Small intestine (tissue), 7 donors: ENCODE results near the gene RAD51B. TPM values are rescaled to one million over a fixed set of nuclear protein-coding genes. Genes with fewer than 3 reads are reported as not detected.
"Not testable (repeated sequence)": the region's sequence is repeated elsewhere in the genome, so short reads cannot be mapped to it uniquely, and the experiment has no call there.

Source experiments
- DNase-seq, 2 donors: peaks; one replicate each; pipeline versions ENCODE4 v3.0.0 to v3.0.0-alpha.2; 2013
- FAIRE-seq: peaks from 2 replicates; lab custom pipeline; 2012; peaks lifted over from hg19 to GRCh38; lab: Jason Lieb, UNC
- H3K27ac ChIP-seq, 3 donors: one replicate each; pipeline ENCODE4 v1.5.1; 2013; ENCODE audit warnings: low read length in 2 of 3, mild to moderate bottlenecking in 2 of 3, control low read depth in 1 of 3, inconsistent platforms in 1 of 3, low read depth in 1 of 3, moderate library complexity in 1 of 3
- H3K27me3 ChIP-seq, 3 donors: one replicate each; pipeline ENCODE4 v1.6.1; 2013; ENCODE audit warnings: low read length in 3 of 3, inconsistent platforms in 1 of 3; ENCODE audit not compliant: control insufficient read depth in 3 of 3, insufficient read depth in 3 of 3
- H3K36me3 ChIP-seq, 3 donors: one replicate each; pipeline ENCODE4 v1.6.1; 2013; ENCODE audit warnings: low read length in 3 of 3, inconsistent platforms in 1 of 3, low read depth in 1 of 3, mild to moderate bottlenecking in 1 of 3, moderate library complexity in 1 of 3; ENCODE audit not compliant: control insufficient read depth in 3 of 3, insufficient read depth in 2 of 3
- H3K4me1 ChIP-seq, 3 donors: one replicate each; pipeline ENCODE4 v1.6.1; 2013; ENCODE audit warnings: low read length in 2 of 3, inconsistent platforms in 1 of 3, low read depth in 1 of 3, mild to moderate bottlenecking in 1 of 3, moderate library complexity in 1 of 3; ENCODE audit not compliant: control insufficient read depth in 3 of 3, insufficient read depth in 2 of 3
- H3K4me3 ChIP-seq, 3 donors: one replicate each; pipeline ENCODE4 v1.5.1; 2013; ENCODE audit warnings: low read length in 3 of 3, control low read depth in 1 of 3, inconsistent platforms in 1 of 3, low read depth in 1 of 3, mild to moderate bottlenecking in 1 of 3, moderate library complexity in 1 of 3
- H3K9me3 ChIP-seq, 2 donors: one replicate each; pipeline ENCODE4 v1.6.1; 2013; ENCODE audit warnings: low read depth in 1 of 2, low read length in 1 of 2; ENCODE audit not compliant: control insufficient read depth in 2 of 2, insufficient read depth in 1 of 2
- WGBS, 3 donors: extraction: QIAGEN DNeasy Blood & Tissue Kit; methylation state at CpG; one replicate each; pipeline ENCODE4 v1.1.7; 2013; 5-methylcytosine and 5-hydroxymethylcytosine counted together
- polyA plus RNA-seq, 4 donors: library from polyadenylated mRNA; stranded (reverse) in 3 of 4; unstranded in 1 of 4; fragments of 200-250 nt in 3 of 4; fragments of 120-200 nt in 1 of 4; gene quantifications; one replicate each; pipeline versions ENCODE4 v1.2.1 to v1.2.3, GENCODE V29; 2013
- donor health status: healthy with polysubstance abuse.
- donor health status: control.
- donor health status: control.
- donor health status: Bipolar disorder and iron deficiency.
- donor health status: healthy.

Gene RAD51B
- polyA plus RNA-seq, 4 donors, result 1.1 to 9.0 (median 4.1) TPM

GRCh38 chr14:68424443-68425172 is 605.0 kb downstream of the RAD51B start:
- Histone ChIP-seq H3K9me3 (peaks cover 0 to 5% of the 10 kb centered on the region in 2 donors), H3K4me1 (peaks cover 0 to 2% (median 0%) of the 10 kb centered on the region in 3 donors), H3K27me3 (no peaks in the 10 kb centered on the region), H3K36me3 (no peaks in the 10 kb centered on the region), H3K27ac (no peak overlapping the region), H3K4me3 (no peak overlapping the region)
- DNase-seq (no peak), FAIRE-seq (no peak)
- WGBS, 3 donors, result 47 to 67% (median 50%) methylated on average over 2 of the region's 2 CpGs

DNA sequence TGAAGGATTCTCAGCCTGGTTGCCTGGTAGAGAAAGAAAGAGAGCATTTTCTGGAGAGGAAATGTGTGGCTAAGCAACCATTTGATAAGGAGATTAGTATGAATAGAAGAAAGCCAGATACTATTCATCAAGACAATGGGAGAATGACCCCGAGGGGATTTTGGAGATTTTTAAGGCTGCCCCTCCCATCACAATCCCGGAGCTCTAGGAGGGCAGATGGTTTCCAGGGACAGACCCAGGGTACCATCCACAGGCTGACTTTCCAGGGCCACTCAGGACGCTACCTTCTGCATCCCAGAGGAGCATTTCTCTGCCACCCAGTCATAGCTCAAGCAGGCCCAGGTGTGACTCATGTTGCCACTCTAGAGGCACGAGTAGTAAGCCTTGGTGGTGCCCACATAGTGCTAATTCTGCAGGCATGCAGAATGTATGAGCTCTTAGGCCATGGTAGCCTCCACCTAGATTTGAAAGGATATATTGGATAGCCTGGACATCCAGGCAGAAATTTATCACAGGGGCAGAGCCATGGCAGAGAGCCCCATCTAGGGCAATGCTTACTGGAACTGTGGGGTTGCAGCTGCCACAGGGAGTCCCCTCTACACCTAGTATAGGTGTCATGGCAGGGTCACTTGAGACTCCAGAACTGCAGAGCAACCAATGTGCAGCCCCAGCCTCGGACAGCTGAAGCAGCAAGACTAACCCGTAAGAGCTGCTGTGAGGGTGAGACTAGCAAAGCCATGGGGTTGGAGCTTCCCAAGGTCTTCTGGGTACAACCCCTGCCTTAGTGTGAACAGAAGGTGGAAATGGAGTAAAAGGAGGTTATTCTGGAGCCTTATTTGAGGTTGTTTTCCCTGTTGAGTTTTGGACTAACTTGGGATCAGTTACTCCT is 607.3 kb downstream of the RAD51B start:
- WGBS, 3 donors, result 91 to 96% (median 94%) methylated on average over 6 of the region's 6 CpGs
- no peak for FAIRE-seq
- Histone ChIP-seq H3K36me3 (no peaks in the 10 kb centered on the region), H3K9me3 (peaks cover 0 to 5% of the 10 kb centered on the region in 2 donors), H3K4me1 (peaks cover 0 to 2% (median 0%) of the 10 kb centered on the region in 3 donors), H3K27me3 (no peaks in the 10 kb centered on the region), H3K4me3 (no peak overlapping the region), H3K27ac (no peak overlapping the region)
- no peak for DNase-seq

DNA sequence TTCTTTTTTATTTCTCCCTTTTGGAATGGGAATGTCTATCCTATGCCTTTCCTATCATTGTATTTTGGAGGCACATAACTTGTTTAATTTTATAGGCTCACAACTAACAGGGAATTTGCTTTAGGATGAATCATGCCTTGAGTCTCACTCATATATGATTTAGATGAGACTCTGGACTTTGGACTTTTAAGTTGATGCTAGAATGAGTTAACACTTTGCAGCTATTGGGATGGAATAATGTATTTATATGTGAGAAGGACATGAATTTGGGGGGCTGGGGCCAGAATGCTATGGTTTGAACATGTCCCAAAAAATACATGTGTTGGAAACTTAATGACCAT is 607.9 kb downstream of the RAD51B start:
- peaks cover 0 to 5% of the 10 kb centered on the region in 2 donors for H3K9me3 ChIP-seq
- no peak overlapping the region for H3K4me3 ChIP-seq
- H3K27me3 ChIP-seq, result no peaks in the 10 kb centered on the region
- FAIRE-seq, result no peak
- H3K36me3 ChIP-seq, result no peaks in the 10 kb centered on the region
- no peak overlapping the region for H3K27ac ChIP-seq
- DNase-seq, result peak in 1 of 2 donors; percentile 53
- peaks cover 0 to 2% (median 0%) of the 10 kb centered on the region in 3 donors for H3K4me1 ChIP-seq

DNA sequence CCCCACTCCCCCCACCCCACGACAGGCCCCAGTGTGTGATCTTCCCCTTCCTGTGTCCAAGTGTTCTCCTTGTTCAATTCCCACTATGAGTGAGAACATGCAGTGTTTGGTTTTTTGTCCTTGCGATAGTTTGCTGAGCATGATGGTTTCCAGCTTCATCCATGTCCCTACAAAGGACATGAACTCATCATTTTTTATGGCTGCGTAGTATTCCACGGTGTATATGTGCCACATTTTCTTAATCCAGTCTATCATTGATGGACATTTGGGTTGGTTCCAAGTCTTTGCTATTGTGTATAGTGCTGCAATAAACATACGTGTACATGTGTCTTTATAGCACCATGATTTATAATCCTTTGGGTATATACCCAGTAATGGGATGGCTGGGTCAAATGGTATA is 609.3 kb downstream of the RAD51B start:
- FAIRE-seq, H3K4me1 ChIP-seq: not testable (repeated sequence)

GRCh38 chr14:68434173-68434572 is 614.6 kb downstream of the RAD51B start:
- not testable (repeated sequence) for H3K4me3 ChIP-seq, H3K36me3 ChIP-seq, FAIRE-seq, DNase-seq, H3K27me3 ChIP-seq, H3K4me1 ChIP-seq, H3K27ac ChIP-seq, H3K9me3 ChIP-seq
- 77 to 88% (median 83%) methylated on average over 6 of the region's 6 CpGs for WGBS, 3 donors

More for the DNA sequence above, 609.3 kb downstream of the RAD51B start:
- not testable (repeated sequence) for H3K27ac ChIP-seq, H3K27me3 ChIP-seq, DNase-seq, H3K36me3 ChIP-seq, H3K9me3 ChIP-seq, H3K4me3 ChIP-seq
- 93 to 97% (median 95%) methylated on average over 5 of the region's 5 CpGs for WGBS, 3 donors

DNA sequence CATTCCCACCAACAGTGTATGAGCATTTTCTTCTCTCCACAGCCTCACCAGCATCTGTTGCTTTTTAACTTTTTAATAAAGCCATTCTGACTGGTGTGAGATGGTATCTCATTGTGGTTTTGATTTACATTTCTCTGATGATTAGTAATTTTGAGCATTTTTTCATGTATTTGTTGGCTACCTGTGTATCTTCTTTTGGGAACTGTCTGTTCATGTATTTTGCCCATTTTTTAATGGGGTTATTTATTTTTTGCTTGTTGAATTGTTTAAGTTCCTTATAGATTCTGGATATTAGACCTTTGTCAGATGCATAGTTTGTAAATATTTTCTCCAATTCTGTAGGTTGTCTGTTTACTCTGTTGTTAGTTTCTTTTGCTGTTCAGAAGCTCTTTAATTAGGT is 616.1 kb downstream of the RAD51B start:
- DNase-seq, H3K36me3 ChIP-seq, H3K27me3 ChIP-seq, FAIRE-seq, H3K27ac ChIP-seq, H3K4me3 ChIP-seq, H3K4me1 ChIP-seq, H3K9me3 ChIP-seq: not testable (repeated sequence)

- Histone ChIP-seq H3K9me3 (no peaks in the 10 kb centered on the region), H3K27me3 (no peaks in the 10 kb centered on the region), H3K27ac (no peak overlapping the region), H3K4me3 (no peak overlapping the region), H3K4me1 (no peaks in the 10 kb centered on the region), H3K36me3 (no peaks in the 10 kb centered on the region)
- DNase-seq, result no peak
- WGBS, 3 donors, result 84 to 87% (median 85%) methylated on average over 2 of the region's 2 CpGs
- FAIRE-seq, result no peak
These were observed 620.1 kb downstream of the RAD51B start for GRCh38 chr14:68439676-68440075.

GRCh38 chr14:68440820-68441219 is 621.2 kb downstream of the RAD51B start:
- no peaks in the 10 kb centered on the region for H3K9me3 ChIP-seq
- H3K4me3 ChIP-seq, result no peak overlapping the region
- H3K36me3 ChIP-seq, result no peaks in the 10 kb centered on the region
- FAIRE-seq (no peak), DNase-seq (no peak)
- no peak overlapping the region for H3K27ac ChIP-seq
- H3K4me1 ChIP-seq, result no peaks in the 10 kb centered on the region
- no peaks in the 10 kb centered on the region for H3K27me3 ChIP-seq
